Muscle layer of duodenum (tissue), 2 donors: ENCODE data around the gene MTUS2.

Experiments
- H3K27ac ChIP-seq: one replicate; pipeline ENCODE4 v1.7.0; 2013; ENCODE audit warnings: mild to moderate bottlenecking, low read length
- H3K27me3 ChIP-seq: one replicate; pipeline ENCODE4 v1.7.0; 2013; ENCODE audit warnings: low read depth, mild to moderate bottlenecking, control low read depth, low read length
- H3K36me3 ChIP-seq, 2 donors: one replicate each; pipeline ENCODE4 v1.7.0; 2013; ENCODE audit warnings: low read length in 2 of 2, control low read depth in 1 of 2, mild to moderate bottlenecking in 1 of 2; ENCODE audit not compliant: insufficient read depth in 2 of 2, control insufficient read depth in 1 of 2
- H3K4me1 ChIP-seq, 2 donors: one replicate each; pipeline ENCODE4 v1.7.0; 2013; ENCODE audit warnings: low read length in 2 of 2, mild to moderate bottlenecking in 2 of 2, control low read depth in 1 of 2, moderate library complexity in 1 of 2; ENCODE audit not compliant: insufficient read depth in 2 of 2, control insufficient read depth in 1 of 2
- H3K4me3 ChIP-seq, 2 donors: one replicate each; pipeline ENCODE4 v1.7.0; 2013; ENCODE audit warnings: low read length in 2 of 2, low read depth in 1 of 2, mild to moderate bottlenecking in 1 of 2
- H3K9me3 ChIP-seq, 2 donors: one replicate each; pipeline ENCODE4 v1.7.0; 2013; ENCODE audit warnings: low read length in 2 of 2, control low read depth in 1 of 2, mild to moderate bottlenecking in 1 of 2; ENCODE audit not compliant: control insufficient read depth in 1 of 2
- donor health status: healthy.

Gene MTUS2

GRCh38 chr13:29545988-29546387 lies 725.8 kb downstream of the MTUS2 start:
- H3K9me3 ChIP-seq, result no peaks in the 10 kb centered on the region
- H3K4me3 ChIP-seq, result no peak overlapping the region
- H3K27ac ChIP-seq, result no peak overlapping the region
- no peaks in the 10 kb centered on the region for H3K4me1 ChIP-seq
- no peaks in the 10 kb centered on the region for H3K27me3 ChIP-seq
- H3K36me3 ChIP-seq, result peaks cover 8 to 10% of the 10 kb centered on the region in 2 donors

GRCh38 chr13:29546662-29547061 lies 726.5 kb downstream of the MTUS2 start:
- Histone ChIP-seq H3K4me1 (no peaks in the 10 kb centered on the region), H3K4me3 (no peak overlapping the region), H3K36me3 (peaks cover 8 to 11% of the 10 kb centered on the region in 2 donors), H3K9me3 (no peaks in the 10 kb centered on the region), H3K27ac (no peak overlapping the region), H3K27me3 (no peaks in the 10 kb centered on the region)

- H3K4me3 ChIP-seq, result no peak overlapping the region
- H3K9me3 ChIP-seq, result no peaks in the 10 kb centered on the region
- no peaks in the 10 kb centered on the region for H3K27me3 ChIP-seq
- H3K4me1 ChIP-seq, result no peaks in the 10 kb centered on the region
- peaks cover 8 to 11% of the 10 kb centered on the region in 2 donors for H3K36me3 ChIP-seq
- peak overlapping the region; percentile 78 for H3K27ac ChIP-seq
Measured at GRCh38 chr13:29547153-29547552, 727.0 kb downstream of the MTUS2 start.

- H3K4me3 ChIP-seq, result no peak overlapping the region
- no peaks in the 10 kb centered on the region for H3K27me3 ChIP-seq
- peaks cover 12 to 20% of the 10 kb centered on the region in 2 donors for H3K36me3 ChIP-seq
- no peaks in the 10 kb centered on the region for H3K9me3 ChIP-seq
- peak overlapping the region; percentile 78 for H3K27ac ChIP-seq
- no peaks in the 10 kb centered on the region for H3K4me1 ChIP-seq
Measured at GRCh38 chr13:29548722-29549121, 728.6 kb downstream of the MTUS2 start.

- peaks cover 12 to 20% of the 10 kb centered on the region in 2 donors for H3K36me3 ChIP-seq
- H3K27ac ChIP-seq, result no peak overlapping the region
- H3K4me1 ChIP-seq, result no peaks in the 10 kb centered on the region
- H3K27me3 ChIP-seq, result no peaks in the 10 kb centered on the region
- H3K9me3 ChIP-seq, result no peaks in the 10 kb centered on the region
- no peak overlapping the region for H3K4me3 ChIP-seq
Measured at GRCh38 chr13:29550430-29550988, 730.4 kb downstream of the MTUS2 start.

- H3K4me1 ChIP-seq, result no peaks in the 10 kb centered on the region
- H3K36me3 ChIP-seq, result peaks cover 12 to 20% of the 10 kb centered on the region in 2 donors
- no peaks in the 10 kb centered on the region for H3K9me3 ChIP-seq
- H3K27me3 ChIP-seq, result no peaks in the 10 kb centered on the region
- no peak overlapping the region for H3K4me3 ChIP-seq
- no peak overlapping the region for H3K27ac ChIP-seq
Measured at GRCh38 chr13:29551214-29551613, 731.1 kb downstream of the MTUS2 start.
